Body of pancreas (tissue), 4 donors: ENCODE measurements around the gene MCCC2.
"Not testable (repeated sequence)": the region's sequence is repeated elsewhere in the genome, so short reads cannot be mapped to it uniquely, and the experiment has no call there.

ENCODE experiments used
- POLR2A ChIP-seq, 3 donors: fragments of 450-650 bp; IDR thresholded peaks; one replicate each; pipeline ENCODE4 v1.6.1; 2016; ENCODE audit warnings: antibody characterized with exemption in 3 of 3, mild to moderate bottlenecking in 2 of 3
- TF ChIP-seq, protein P1 (sequence below), 7 experiments: fragments of 450-650 bp in 4 of 7; fragments of 200-600 bp in 3 of 7; sonication (generic) in 3 of 7; IDR thresholded peaks; one replicate each; pipeline ENCODE4 v1.5.1; 2016 to 2019; ENCODE audit warnings: antibody characterized with exemption in 7 of 7

DNA sequence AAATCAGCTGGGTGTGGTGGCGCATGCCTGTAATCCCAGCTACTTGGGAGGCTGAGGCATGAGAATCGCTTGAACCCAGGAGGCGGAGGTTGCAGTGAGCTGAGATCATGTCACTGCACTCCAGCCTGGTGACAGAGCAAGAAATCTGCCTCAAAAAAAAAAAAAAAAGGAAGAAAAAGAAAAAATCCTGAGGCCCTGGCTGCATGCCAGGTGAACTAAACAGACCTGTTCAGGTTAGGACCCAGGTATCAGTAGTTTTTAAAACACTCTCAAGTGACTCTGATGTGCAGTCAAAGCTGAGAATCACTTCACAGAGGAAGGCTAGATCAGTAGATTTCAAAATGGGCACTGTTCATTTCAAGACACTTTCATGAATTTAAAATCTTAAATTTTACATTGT is 77.5 kb downstream of the MCCC2 start:
- TF ChIP-seq, protein P1, sequence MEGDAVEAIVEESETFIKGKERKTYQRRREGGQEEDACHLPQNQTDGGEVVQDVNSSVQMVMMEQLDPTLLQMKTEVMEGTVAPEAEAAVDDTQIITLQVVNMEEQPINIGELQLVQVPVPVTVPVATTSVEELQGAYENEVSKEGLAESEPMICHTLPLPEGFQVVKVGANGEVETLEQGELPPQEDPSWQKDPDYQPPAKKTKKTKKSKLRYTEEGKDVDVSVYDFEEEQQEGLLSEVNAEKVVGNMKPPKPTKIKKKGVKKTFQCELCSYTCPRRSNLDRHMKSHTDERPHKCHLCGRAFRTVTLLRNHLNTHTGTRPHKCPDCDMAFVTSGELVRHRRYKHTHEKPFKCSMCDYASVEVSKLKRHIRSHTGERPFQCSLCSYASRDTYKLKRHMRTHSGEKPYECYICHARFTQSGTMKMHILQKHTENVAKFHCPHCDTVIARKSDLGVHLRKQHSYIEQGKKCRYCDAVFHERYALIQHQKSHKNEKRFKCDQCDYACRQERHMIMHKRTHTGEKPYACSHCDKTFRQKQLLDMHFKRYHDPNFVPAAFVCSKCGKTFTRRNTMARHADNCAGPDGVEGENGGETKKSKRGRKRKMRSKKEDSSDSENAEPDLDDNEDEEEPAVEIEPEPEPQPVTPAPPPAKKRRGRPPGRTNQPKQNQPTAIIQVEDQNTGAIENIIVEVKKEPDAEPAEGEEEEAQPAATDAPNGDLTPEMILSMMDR (IDR thresholded peaks at IDR 0.05): not testable (repeated sequence)
- TF ChIP-seq POLR2A (IDR thresholded peaks at IDR 0.05): not testable (repeated sequence)
